Activated CD4-positive, alpha-beta T cell treated with anti-CD3 and anti-CD28 coated beads for 4 hours (primary cell): ENCODE data around the gene CD7.

ENCODE experiments used
- DNase-seq, 2 donors: peaks; one replicate each; pipeline ENCODE4 v3.0.0-alpha.2; 2020

Gene CD7

GRCh38 chr17:82297714-82298537 is 19.5 kb downstream of the CD7 start:
- peak; percentile 93 to 94 for DNase-seq

- DNase-seq = peak; percentile 75 to 84
Observed at GRCh38 chr17:82297280-82297713, 20.1 kb downstream of the CD7 start.

- peak in 1 of 2 donors; percentile 7 for DNase-seq
Observed at GRCh38 chr17:82296511-82297279, 20.7 kb downstream of the CD7 start.

GRCh38 chr17:82295472-82295814 is 22.0 kb downstream of the CD7 start:
- no peak for DNase-seq

GRCh38 chr17:82294064-82294773 is 23.2 kb downstream of the CD7 start:
- no peak for DNase-seq

- peak; percentile 88 to 92 for DNase-seq
Observed at GRCh38 chr17:82292251-82293154, 24.9 kb downstream of the CD7 start.

GRCh38 chr17:82291582-82292250 is 25.7 kb downstream of the CD7 start:
- no peak for DNase-seq

GRCh38 chr17:82287868-82288801 is 29.3 kb downstream of the CD7 start:
- no peak for DNase-seq

- no peak for DNase-seq
Observed at GRCh38 chr17:82287013-82287867, 30.2 kb downstream of the CD7 start.

GRCh38 chr17:82285141-82285540 is 32.3 kb downstream of the CD7 start:
- no peak for DNase-seq

GRCh38 chr17:82283208-82283749 is 34.1 kb downstream of the CD7 start:
- peak in 1 of 2 donors; percentile 53 for DNase-seq

GRCh38 chr17:82282239-82283207 is 34.9 kb downstream of the CD7 start:
- no peak for DNase-seq

GRCh38 chr17:82281502-82282238 is 35.7 kb downstream of the CD7 start:
- DNase-seq = peak; percentile 47 to 69

GRCh38 chr17:82281076-82281475 is 36.3 kb downstream of the CD7 start:
- no peak for DNase-seq

GRCh38 chr17:82280537-82280936 is 36.9 kb downstream of the CD7 start:
- DNase-seq = no peak

GRCh38 chr17:82278786-82279391 is 38.5 kb downstream of the CD7 start:
- no peak for DNase-seq

GRCh38 chr17:82278308-82278707 is 39.1 kb downstream of the CD7 start:
- no peak for DNase-seq
